Neural cell (in vitro differentiated cells): ENCODE results near the gene RCHY1. TPM values are rescaled to one million over a fixed set of nuclear protein-coding genes. Genes with fewer than 3 reads are reported as not detected.

Experiments
- H2AFZ ChIP-seq: fragments of 200-600, 300-800 bp; sonication (generic), shearing (Covaris generic); 2 replicates; pipeline ENCODE4 v1.6.0; 2014; ENCODE audit warnings: low read depth, mild to moderate bottlenecking, antibody characterized with exemption, low read length, moderate library complexity
- H3F3A ChIP-seq: fragments of 200-600 bp; shearing (Covaris generic); 2 replicates; pipeline ENCODE4 v1.6.1; 2016; ENCODE audit warnings: mild to moderate bottlenecking, moderate library complexity, mixed read lengths, antibody characterized with exemption, low read length; ENCODE audit not compliant: insufficient read depth, poor library complexity, severe bottlenecking
- H3K27ac ChIP-seq: fragments of 200-600, 300-800 bp; sonication (generic), shearing (Covaris generic); 2 replicates; pipeline ENCODE4 v1.5.1; 2014; ENCODE audit warnings: mild to moderate bottlenecking, low read length, moderate library complexity
- H3K27me3 ChIP-seq: fragments of 300-800, 200-600 bp; sonication (generic), shearing (Covaris generic); 2 replicates; pipeline ENCODE4 v1.6.0; 2014; ENCODE audit warnings: mild to moderate bottlenecking, low read depth, low read length, moderate library complexity; ENCODE audit not compliant: insufficient read depth
- H3K36me3 ChIP-seq: fragments of 300-800, 200-600 bp; sonication (generic), shearing (Covaris generic); 2 replicates; pipeline ENCODE4 v1.5.1; 2014; ENCODE audit warnings: mild to moderate bottlenecking, antibody characterized with exemption, low read length, moderate library complexity; ENCODE audit not compliant: insufficient read depth
- H3K4me2 ChIP-seq: fragments of 300-800, 200-600 bp; sonication (generic), shearing (Covaris generic); 2 replicates; pipeline ENCODE4 v1.6.0; 2014; ENCODE audit warnings: mild to moderate bottlenecking, low read length
- H3K4me3 ChIP-seq: fragments of 300-800, 200-600 bp; sonication (generic), shearing (Covaris generic); 2 replicates; pipeline ENCODE4 v1.5.1; 2014; ENCODE audit warnings: mild to moderate bottlenecking, low read length, moderate library complexity
- H3K79me2 ChIP-seq: fragments of 200-600 bp; shearing (Covaris generic); replicated peaks from 2 replicates; pipeline ENCODE4 v1.6.0; 2014; ENCODE audit warnings: mild to moderate bottlenecking, low read length, moderate library complexity; ENCODE audit not compliant: insufficient read depth
- H3K9ac ChIP-seq: fragments of 300-800, 200-600 bp; sonication (generic), shearing (Covaris generic); 2 replicates; pipeline ENCODE4 v1.6.1; 2016; ENCODE audit warnings: mild to moderate bottlenecking, low read length, mixed read lengths
- H3K9me2 ChIP-seq: fragments of 200-600 bp; shearing (Covaris generic); 2 replicates; pipeline ENCODE4 v1.6.1; 2016; ENCODE audit warnings: mild to moderate bottlenecking, low read length, mixed read lengths; ENCODE audit not compliant: insufficient read depth
- H3K9me3 ChIP-seq: fragments of 200-600, 300-800 bp; sonication (generic), shearing (Covaris generic); 2 replicates; pipeline ENCODE4 v1.6.1; 2016; ENCODE audit warnings: mild to moderate bottlenecking, mixed run types, low read length, moderate library complexity, mixed read lengths
- H4K20me1 ChIP-seq: fragments of 200-600 bp; shearing (Covaris generic); 2 replicates; pipeline ENCODE4 v1.6.1; 2016; ENCODE audit warnings: mild to moderate bottlenecking, mixed run types; ENCODE audit not compliant: insufficient read depth
- EP300 ChIP-seq: fragments of 450-650 bp; conservative IDR thresholded peaks from 2 replicates; pipeline ENCODE4 v1.6.1; 2014; ENCODE audit warnings: antibody characterized with exemption, mild to moderate bottlenecking, moderate library complexity; ENCODE audit not compliant: poor library complexity, severe bottlenecking
- EZH2 ChIP-seq: fragments of 200-600, 300-800 bp; shearing (Covaris generic), sonication (generic); IDR thresholded peaks from 2 replicates; pipeline ENCODE4 v1.6.1; 2014; ENCODE audit warnings: antibody characterized with exemption, low read length, borderline replicate concordance, mild to moderate bottlenecking; ENCODE audit not compliant: insufficient read depth, poor library complexity, severe bottlenecking
- MXI1 ChIP-seq: fragments of 450-650 bp; conservative IDR thresholded peaks from 2 replicates; pipeline ENCODE4 v1.6.1; 2014; ENCODE audit warnings: antibody characterized with exemption, mild to moderate bottlenecking; ENCODE audit not compliant: poor library complexity, severe bottlenecking
- POLR2AphosphoS5 ChIP-seq: IDR thresholded peaks from 2 replicates; pipeline ENCODE4 v1.6.1; 2012
- RAD21 ChIP-seq: fragments of 450-650 bp; conservative IDR thresholded peaks from 2 replicates; pipeline ENCODE4 v1.6.1; 2014; ENCODE audit warnings: antibody characterized with exemption, mild to moderate bottlenecking, moderate library complexity
- SMC3 ChIP-seq: fragments of 450-650 bp; conservative IDR thresholded peaks from 2 replicates; pipeline ENCODE4 v1.6.1; 2014; ENCODE audit warnings: antibody characterized with exemption, mild to moderate bottlenecking, moderate library complexity; ENCODE audit not compliant: poor library complexity
- TAF1 ChIP-seq: IDR thresholded peaks from 2 replicates; pipeline ENCODE4 v1.6.1; 2012; ENCODE audit warnings: low read depth
- polyA plus RNA-seq: library from polyadenylated mRNA; depleted of rRNA; stranded (reverse); fragments of >200 nt; gene quantifications from 2 replicates; pipeline ENCODE4 v1.2.3, GENCODE V29; 2014
- TF ChIP-seq, protein P1 (sequence below): fragments of 450-650 bp; IDR thresholded peaks from 2 replicates; pipeline ENCODE4 v1.5.1; 2014; ENCODE audit warnings: antibody characterized with exemption, mild to moderate bottlenecking, moderate library complexity; ENCODE audit not compliant: poor library complexity, severe bottlenecking
- TF ChIP-seq, protein P2 (sequence below): IDR thresholded peaks from 2 replicates; pipeline ENCODE4 v1.6.1; 2012; ENCODE audit warnings: borderline replicate concordance

The RCHY1 gene
- polyA plus RNA-seq, 1 donor from 2014 or later: 70.6 TPM

- Histone ChIP-seq H3K9me3 (no peaks in the 10 kb centered on the region), H3K9me2 (no peaks in the 10 kb centered on the region), H3K27me3 (no peaks in the 10 kb centered on the region), H3K9ac (no peak overlapping the region), H4K20me1 (no peaks in the 10 kb centered on the region), H2AFZ (no peak overlapping the region), H3K4me3 (no peak overlapping the region), H3F3A (no peaks in the 10 kb centered on the region), H3K27ac (no peak overlapping the region), H3K36me3 (peaks cover 4% of the 10 kb centered on the region), H3K79me2 (no peaks in the 10 kb centered on the region), H3K4me2 (no peak overlapping the region)
- TF ChIP-seq SMC3 (no peak), MXI1 (no peak), TAF1 (no peak), EP300 (no peak)
- TF ChIP-seq, protein P1, sequence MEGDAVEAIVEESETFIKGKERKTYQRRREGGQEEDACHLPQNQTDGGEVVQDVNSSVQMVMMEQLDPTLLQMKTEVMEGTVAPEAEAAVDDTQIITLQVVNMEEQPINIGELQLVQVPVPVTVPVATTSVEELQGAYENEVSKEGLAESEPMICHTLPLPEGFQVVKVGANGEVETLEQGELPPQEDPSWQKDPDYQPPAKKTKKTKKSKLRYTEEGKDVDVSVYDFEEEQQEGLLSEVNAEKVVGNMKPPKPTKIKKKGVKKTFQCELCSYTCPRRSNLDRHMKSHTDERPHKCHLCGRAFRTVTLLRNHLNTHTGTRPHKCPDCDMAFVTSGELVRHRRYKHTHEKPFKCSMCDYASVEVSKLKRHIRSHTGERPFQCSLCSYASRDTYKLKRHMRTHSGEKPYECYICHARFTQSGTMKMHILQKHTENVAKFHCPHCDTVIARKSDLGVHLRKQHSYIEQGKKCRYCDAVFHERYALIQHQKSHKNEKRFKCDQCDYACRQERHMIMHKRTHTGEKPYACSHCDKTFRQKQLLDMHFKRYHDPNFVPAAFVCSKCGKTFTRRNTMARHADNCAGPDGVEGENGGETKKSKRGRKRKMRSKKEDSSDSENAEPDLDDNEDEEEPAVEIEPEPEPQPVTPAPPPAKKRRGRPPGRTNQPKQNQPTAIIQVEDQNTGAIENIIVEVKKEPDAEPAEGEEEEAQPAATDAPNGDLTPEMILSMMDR: no peak
Observed at GRCh38 chr4:75497133-75497532, 17.1 kb downstream of the RCHY1 start.

DNA sequence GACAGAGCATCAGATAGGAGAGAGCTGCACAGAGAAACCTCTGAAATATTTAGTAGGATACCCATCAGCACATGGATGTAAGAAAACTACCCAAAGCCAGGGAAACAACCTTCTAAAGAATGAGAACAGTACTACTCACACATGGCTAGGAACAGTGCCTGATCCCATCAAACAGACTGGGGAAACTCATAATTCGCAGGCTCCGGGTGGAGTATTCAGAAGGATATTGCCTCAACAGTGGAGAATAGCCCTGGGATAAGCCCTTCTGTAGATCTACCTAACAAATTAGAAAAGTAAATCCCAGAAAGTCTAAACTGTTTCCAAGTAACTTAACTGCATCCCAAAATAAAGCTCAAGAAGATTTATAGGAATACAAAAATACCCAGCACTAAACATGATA lies 17.8 kb downstream of the RCHY1 start:
- Histone ChIP-seq H3K9ac (no peak overlapping the region), H3K27ac (no peak overlapping the region), H2AFZ (no peak overlapping the region), H3K9me2 (no peaks in the 10 kb centered on the region), H3K4me3 (no peak overlapping the region), H3F3A (no peaks in the 10 kb centered on the region), H3K36me3 (peaks cover 4% of the 10 kb centered on the region), H3K9me3 (no peaks in the 10 kb centered on the region), H3K4me2 (no peak overlapping the region), H3K79me2 (no peaks in the 10 kb centered on the region), H4K20me1 (no peaks in the 10 kb centered on the region), H3K27me3 (no peaks in the 10 kb centered on the region)
- TF ChIP-seq EP300 (no peak), EZH2 (no peak), SMC3 (no peak), MXI1 (no peak), RAD21 (no peak), POLR2AphosphoS5 (no peak), TAF1 (no peak)
- TF ChIP-seq, protein P1: no peak
- TF ChIP-seq, protein P2, sequence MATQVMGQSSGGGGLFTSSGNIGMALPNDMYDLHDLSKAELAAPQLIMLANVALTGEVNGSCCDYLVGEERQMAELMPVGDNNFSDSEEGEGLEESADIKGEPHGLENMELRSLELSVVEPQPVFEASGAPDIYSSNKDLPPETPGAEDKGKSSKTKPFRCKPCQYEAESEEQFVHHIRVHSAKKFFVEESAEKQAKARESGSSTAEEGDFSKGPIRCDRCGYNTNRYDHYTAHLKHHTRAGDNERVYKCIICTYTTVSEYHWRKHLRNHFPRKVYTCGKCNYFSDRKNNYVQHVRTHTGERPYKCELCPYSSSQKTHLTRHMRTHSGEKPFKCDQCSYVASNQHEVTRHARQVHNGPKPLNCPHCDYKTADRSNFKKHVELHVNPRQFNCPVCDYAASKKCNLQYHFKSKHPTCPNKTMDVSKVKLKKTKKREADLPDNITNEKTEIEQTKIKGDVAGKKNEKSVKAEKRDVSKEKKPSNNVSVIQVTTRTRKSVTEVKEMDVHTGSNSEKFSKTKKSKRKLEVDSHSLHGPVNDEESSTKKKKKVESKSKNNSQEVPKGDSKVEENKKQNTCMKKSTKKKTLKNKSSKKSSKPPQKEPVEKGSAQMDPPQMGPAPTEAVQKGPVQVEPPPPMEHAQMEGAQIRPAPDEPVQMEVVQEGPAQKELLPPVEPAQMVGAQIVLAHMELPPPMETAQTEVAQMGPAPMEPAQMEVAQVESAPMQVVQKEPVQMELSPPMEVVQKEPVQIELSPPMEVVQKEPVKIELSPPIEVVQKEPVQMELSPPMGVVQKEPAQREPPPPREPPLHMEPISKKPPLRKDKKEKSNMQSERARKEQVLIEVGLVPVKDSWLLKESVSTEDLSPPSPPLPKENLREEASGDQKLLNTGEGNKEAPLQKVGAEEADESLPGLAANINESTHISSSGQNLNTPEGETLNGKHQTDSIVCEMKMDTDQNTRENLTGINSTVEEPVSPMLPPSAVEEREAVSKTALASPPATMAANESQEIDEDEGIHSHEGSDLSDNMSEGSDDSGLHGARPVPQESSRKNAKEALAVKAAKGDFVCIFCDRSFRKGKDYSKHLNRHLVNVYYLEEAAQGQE: no peak
